ENCODE measurements around the gene ALS2CL. TPM values are rescaled to one million over a fixed set of nuclear protein-coding genes. Genes with fewer than 3 reads are reported as not detected.
A peak's percentile ranks its signal among the peaks of the same experiment; 100 is the strongest.
"Not testable (repeated sequence)": the region's sequence is repeated elsewhere in the genome, so short reads cannot be mapped to it uniquely, and the experiment has no call there.

ALS2CL gene
- 0.78 TPM for polyA plus RNA-seq (2013, experiment 1 of 2)
- 0.60 TPM for polyA plus RNA-seq (2013, experiment 2 of 2)

DNA sequence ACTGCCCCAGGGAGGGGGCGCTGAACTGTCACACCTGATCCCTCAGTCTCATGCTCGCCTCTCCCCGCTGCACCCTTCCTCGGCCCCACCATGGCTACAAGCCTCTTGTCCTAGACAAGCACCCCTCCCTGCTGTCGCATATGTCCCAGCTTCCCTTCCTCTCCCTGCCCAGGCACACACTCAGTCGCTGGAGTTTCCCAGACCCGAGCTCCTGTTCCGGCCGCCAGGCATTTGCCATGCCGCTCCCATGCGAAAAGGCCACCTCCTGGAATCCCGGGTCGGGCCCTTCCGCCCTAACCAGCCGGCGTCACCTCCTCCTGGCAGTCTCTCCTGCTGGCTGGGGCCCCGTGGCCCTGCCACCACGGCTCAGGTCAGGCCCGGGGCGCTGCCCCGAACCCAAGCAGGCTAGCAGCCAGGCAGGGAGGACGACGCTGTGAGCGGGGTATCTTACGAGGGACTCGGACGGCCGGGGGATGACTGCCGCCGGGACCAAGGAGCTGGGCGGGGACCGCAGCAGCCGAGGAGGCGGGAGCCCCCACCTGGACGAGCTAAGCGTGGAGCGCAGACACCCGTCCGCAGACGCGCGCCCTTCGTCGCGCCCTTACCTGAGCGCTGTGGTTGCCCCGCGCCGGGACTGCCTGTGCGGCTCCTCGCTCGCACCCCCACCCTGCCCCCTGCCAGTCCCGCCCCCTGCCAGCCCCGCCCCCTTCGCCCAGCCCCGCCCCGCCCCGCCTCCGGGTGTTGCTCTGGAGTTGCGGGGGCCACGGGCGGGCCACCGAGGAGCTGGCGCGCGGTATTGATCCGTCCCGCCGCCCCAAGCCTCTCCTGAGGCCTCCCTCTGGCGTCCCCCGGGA lies at the start of gene ALS2CL:
TSS of gene ALS2CL (minus strand) at position 642 of the 854 bp plus-strand sequence. CDS start 4,239 bp downstream, outside the sequence.
- H3K79me1 ChIP-seq (ENCODE audit: low read depth, low read length): no peaks in the 10 kb centered on the region
- no peak for DNase-seq (ENCODE audit: low spot score)
- peaks cover 0 to 43% (median 20%) of the 10 kb centered on the region in 3 experiments for H3K27me3 ChIP-seq (ENCODE audit: control insufficient read depth in 3 of 3, insufficient read depth in 3 of 3, low read depth in 1 of 3, low read length in 3 of 3)
- peak within 1 kb of the TSS; percentile 98 for H4K91ac ChIP-seq (ENCODE audit: low read depth, low read length, poor library complexity)
- peak within 1 kb of the TSS; percentile 98 for H2AK5ac ChIP-seq (ENCODE audit: low read depth, low read length)
- H3K14ac ChIP-seq (ENCODE audit: low read length): peak within 1 kb of the TSS; percentile 65
- H3K4me2 ChIP-seq (ENCODE audit: insufficient read depth, low read length, poor library complexity, severe bottlenecking): peak within 1 kb of the TSS; percentile 99
- H2BK15ac ChIP-seq (ENCODE audit: low read length): peak within 1 kb of the TSS; percentile 81
- H3K23ac ChIP-seq (ENCODE audit: low read depth, low read length, poor library complexity): peak within 1 kb of the TSS; percentile 78
- H3K4me1 ChIP-seq (ENCODE audit: control insufficient read depth in 2 of 2, insufficient read depth in 1 of 2, low read depth in 1 of 2, low read length in 2 of 2): peaks cover 0 to 12% of the 10 kb centered on the region in 2 donors
- peak within 1 kb of the TSS; percentile 94 for H2AFZ ChIP-seq (ENCODE audit: low read length)
- peak within 1 kb of the TSS; percentile 80 for H3K9ac ChIP-seq (ENCODE audit: low read depth, low read length, poor library complexity)
- H2BK120ac ChIP-seq (ENCODE audit: low read depth, low read length): peak within 1 kb of the TSS; percentile 35
- H2BK12ac ChIP-seq (ENCODE audit: low read length): no peak within 1 kb of the TSS
- no peak within 1 kb of the TSS for H2BK5ac ChIP-seq (ENCODE audit: low read length)
- H3K9me3 ChIP-seq (replicated peaks in 1 of 2; ENCODE audit: control insufficient read depth in 2 of 2, insufficient read depth in 1 of 2, low read depth in 1 of 2, low read length in 2 of 2): no peaks in the 10 kb centered on the region
- no CpG with 5 or more reads among the region's 71 CpGs for WGBS, 2 donors (ENCODE audit: extremely low coverage in 2 of 2, insufficient read length in 2 of 2, insufficient replicate concordance in 1 of 2)
- no peak within 1 kb of the TSS for H3K27ac ChIP-seq (replicated peaks; ENCODE audit: low read length)
- peak within 1 kb of the TSS; percentile 97 for H3K18ac ChIP-seq (ENCODE audit: low read length)
- peak within 1 kb of the TSS; percentile 85 for H4K8ac ChIP-seq (ENCODE audit: low read depth, low read length)
- peak within 1 kb of the TSS; percentile 20 to 83 for H3K4me3 ChIP-seq (ENCODE audit: low read length in 2 of 2)
- no peaks in the 10 kb centered on the region for H3K36me3 ChIP-seq (replicated peaks in 1 of 2; ENCODE audit: control insufficient read depth in 2 of 2, insufficient read depth in 2 of 2, low read length in 2 of 2)
- H3K4ac ChIP-seq (ENCODE audit: low read length): no peak within 1 kb of the TSS

- Histone ChIP-seq H3K23ac (ENCODE audit: low read depth, low read length, poor library complexity) (no peak overlapping the region), H3K79me1 (ENCODE audit: low read depth, low read length) (no peaks in the 10 kb centered on the region), H2BK15ac (ENCODE audit: low read length) (no peak overlapping the region), H3K4ac (ENCODE audit: low read length) (no peak overlapping the region), H2AFZ (ENCODE audit: low read length) (no peak overlapping the region), H3K14ac (ENCODE audit: low read length) (no peak overlapping the region), H3K36me3 (replicated peaks in 1 of 2; ENCODE audit: control insufficient read depth in 2 of 2, insufficient read depth in 2 of 2, low read length in 2 of 2) (no peaks in the 10 kb centered on the region), H3K4me1 (ENCODE audit: control insufficient read depth in 2 of 2, insufficient read depth in 1 of 2, low read depth in 1 of 2, low read length in 2 of 2) (no peaks in the 10 kb centered on the region), H3K9me3 (replicated peaks in 1 of 2; ENCODE audit: control insufficient read depth in 2 of 2, insufficient read depth in 1 of 2, low read depth in 1 of 2, low read length in 2 of 2) (no peaks in the 10 kb centered on the region), H3K27ac (replicated peaks; ENCODE audit: low read length) (no peak overlapping the region), H3K4me3 (ENCODE audit: low read length in 2 of 2) (no peak overlapping the region), H2AK5ac (ENCODE audit: low read depth, low read length) (no peak overlapping the region), H4K91ac (ENCODE audit: low read depth, low read length, poor library complexity) (no peak overlapping the region), H2BK12ac (ENCODE audit: low read length) (no peak overlapping the region), H3K18ac (ENCODE audit: low read length) (no peak overlapping the region), H3K4me2 (ENCODE audit: insufficient read depth, low read length, poor library complexity, severe bottlenecking) (no peak overlapping the region), H2BK5ac (ENCODE audit: low read length) (no peak overlapping the region), H3K27me3 (ENCODE audit: control insufficient read depth in 3 of 3, insufficient read depth in 3 of 3, low read depth in 1 of 3, low read length in 3 of 3) (no peaks in the 10 kb centered on the region), H2BK120ac (ENCODE audit: low read depth, low read length) (no peak overlapping the region), H4K8ac (ENCODE audit: low read depth, low read length) (no peak overlapping the region), H3K9ac (ENCODE audit: low read depth, low read length, poor library complexity) (no peak overlapping the region)
- no CpG with 5 or more reads among the region's 12 CpGs for WGBS, 2 donors (ENCODE audit: extremely low coverage in 2 of 2, insufficient read length in 2 of 2, insufficient replicate concordance in 1 of 2)
- DNase-seq (ENCODE audit: low spot score): no peak
Observed at GRCh38 chr3:46742992-46743585, 49.6 kb upstream of the ALS2CL start.

DNA sequence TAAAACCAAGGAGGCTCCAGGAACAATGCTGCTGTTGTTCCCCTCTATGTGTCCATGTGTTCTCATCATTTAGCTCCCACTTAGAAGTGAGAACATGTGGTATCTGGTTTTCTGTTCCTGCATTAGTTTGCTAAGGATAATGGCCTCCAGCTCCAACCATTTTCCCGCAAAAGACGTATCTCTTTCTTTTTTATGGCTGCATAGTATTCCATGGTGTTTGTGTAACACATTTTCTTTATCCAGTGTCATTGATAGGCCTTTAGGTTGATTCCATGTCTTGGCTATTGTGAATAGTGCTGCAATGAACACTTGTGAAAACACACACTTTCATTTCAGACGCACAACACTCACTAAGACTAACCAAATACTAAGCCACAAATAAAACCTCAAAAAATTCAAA lies 46.1 kb upstream of the ALS2CL start:
- H3K14ac ChIP-seq (ENCODE audit: low read length); H3K9ac ChIP-seq (ENCODE audit: low read depth, low read length, poor library complexity); H2BK12ac ChIP-seq (ENCODE audit: low read length); H3K79me1 ChIP-seq (ENCODE audit: low read depth, low read length); H4K8ac ChIP-seq (ENCODE audit: low read depth, low read length); H3K36me3 ChIP-seq (replicated peaks in 1 of 2; ENCODE audit: control insufficient read depth in 2 of 2, insufficient read depth in 2 of 2, low read length in 2 of 2); H3K4ac ChIP-seq (ENCODE audit: low read length); H2BK15ac ChIP-seq (ENCODE audit: low read length); H3K4me1 ChIP-seq (ENCODE audit: control insufficient read depth in 2 of 2, insufficient read depth in 1 of 2, low read depth in 1 of 2, low read length in 2 of 2); H3K27me3 ChIP-seq (ENCODE audit: control insufficient read depth in 3 of 3, insufficient read depth in 3 of 3, low read depth in 1 of 3, low read length in 3 of 3); H3K18ac ChIP-seq (ENCODE audit: low read length); H2BK5ac ChIP-seq (ENCODE audit: low read length); H2AFZ ChIP-seq (ENCODE audit: low read length); H3K4me3 ChIP-seq (ENCODE audit: low read length in 2 of 2); H3K23ac ChIP-seq (ENCODE audit: low read depth, low read length, poor library complexity); H2BK120ac ChIP-seq (ENCODE audit: low read depth, low read length); H4K91ac ChIP-seq (ENCODE audit: low read depth, low read length, poor library complexity); H3K27ac ChIP-seq (replicated peaks; ENCODE audit: low read length); H3K9me3 ChIP-seq (replicated peaks in 1 of 2; ENCODE audit: control insufficient read depth in 2 of 2, insufficient read depth in 1 of 2, low read depth in 1 of 2, low read length in 2 of 2); DNase-seq (ENCODE audit: low spot score); H3K4me2 ChIP-seq (ENCODE audit: insufficient read depth, low read length, poor library complexity, severe bottlenecking); H2AK5ac ChIP-seq (ENCODE audit: low read depth, low read length): not testable (repeated sequence)
- WGBS, 2 donors (ENCODE audit: extremely low coverage in 2 of 2, insufficient read length in 2 of 2, insufficient replicate concordance in 1 of 2): no CpG with 5 or more reads among the region's 3 CpGs

- no CpG with 5 or more reads among the region's 4 CpGs for WGBS, 2 donors (ENCODE audit: extremely low coverage in 2 of 2, insufficient read length in 2 of 2, insufficient replicate concordance in 1 of 2)
- Histone ChIP-seq H3K23ac (ENCODE audit: low read depth, low read length, poor library complexity) (no peak overlapping the region), H2BK5ac (ENCODE audit: low read length) (no peak overlapping the region), H3K36me3 (replicated peaks in 1 of 2; ENCODE audit: control insufficient read depth in 2 of 2, insufficient read depth in 2 of 2, low read length in 2 of 2) (no peaks in the 10 kb centered on the region), H3K4me3 (ENCODE audit: low read length in 2 of 2) (no peak overlapping the region), H3K14ac (ENCODE audit: low read length) (no peak overlapping the region), H3K9ac (ENCODE audit: low read depth, low read length, poor library complexity) (no peak overlapping the region), H2BK120ac (ENCODE audit: low read depth, low read length) (no peak overlapping the region), H3K18ac (ENCODE audit: low read length) (no peak overlapping the region), H3K4me2 (ENCODE audit: insufficient read depth, low read length, poor library complexity, severe bottlenecking) (no peak overlapping the region), H2AFZ (ENCODE audit: low read length) (no peak overlapping the region), H2AK5ac (ENCODE audit: low read depth, low read length) (no peak overlapping the region), H3K27ac (replicated peaks; ENCODE audit: low read length) (no peak overlapping the region), H4K8ac (ENCODE audit: low read depth, low read length) (no peak overlapping the region), H2BK15ac (ENCODE audit: low read length) (no peak overlapping the region), H3K27me3 (ENCODE audit: control insufficient read depth in 3 of 3, insufficient read depth in 3 of 3, low read depth in 1 of 3, low read length in 3 of 3) (no peaks in the 10 kb centered on the region), H3K9me3 (replicated peaks in 1 of 2; ENCODE audit: control insufficient read depth in 2 of 2, insufficient read depth in 1 of 2, low read depth in 1 of 2, low read length in 2 of 2) (no peaks in the 10 kb centered on the region), H4K91ac (ENCODE audit: low read depth, low read length, poor library complexity) (no peak overlapping the region), H2BK12ac (ENCODE audit: low read length) (no peak overlapping the region), H3K4me1 (ENCODE audit: control insufficient read depth in 2 of 2, insufficient read depth in 1 of 2, low read depth in 1 of 2, low read length in 2 of 2) (no peaks in the 10 kb centered on the region), H3K79me1 (ENCODE audit: low read depth, low read length) (no peaks in the 10 kb centered on the region), H3K4ac (ENCODE audit: low read length) (no peak overlapping the region)
- DNase-seq (ENCODE audit: low spot score): no peak
Observed at GRCh38 chr3:46737329-46737731, 43.9 kb upstream of the ALS2CL start.
